Mucosa of descending colon (tissue), 3 donors: ENCODE measurements around the gene MYH16. TPM values are rescaled to one million over a fixed set of nuclear protein-coding genes. Genes with fewer than 3 reads are reported as not detected.
A peak's percentile ranks its signal among the peaks of the same experiment; 100 is the strongest.
"Not testable (repeated sequence)": the region's sequence is repeated elsewhere in the genome, so short reads cannot be mapped to it uniquely, and the experiment has no call there.

Experiments used
- ATAC-seq: fragments of 200-7000 bp; cut with Tn5 transposase; one replicate; pipeline ENCODE4 v1.9.1; 2020; ENCODE audit warnings: mild to moderate bottlenecking, moderate library complexity
- DNase-seq, 3 donors: peaks; one replicate each; pipeline ENCODE4 v3.0.0-alpha.2; 2020
- H3K36me3 ChIP-seq: fragments of 200-600 bp; one replicate; pipeline ENCODE4 v1.8.0; 2021; ENCODE audit warnings: low read depth, mild to moderate bottlenecking
- H3K4me1 ChIP-seq: fragments of 200-600 bp; one replicate; pipeline ENCODE4 v1.8.0; 2021; ENCODE audit warnings: low read depth, mild to moderate bottlenecking
- H3K4me3 ChIP-seq: fragments of 200-600 bp; one replicate; pipeline ENCODE4 v1.8.0; 2021; ENCODE audit warnings: mild to moderate bottlenecking
- H3K9me3 ChIP-seq: fragments of 200-600 bp; one replicate; pipeline ENCODE4 v1.8.0; 2021; ENCODE audit warnings: mild to moderate bottlenecking
- CTCF ChIP-seq: fragments of 200-600 bp; IDR thresholded peaks from one replicate; pipeline ENCODE4 v1.8.0; 2022; ENCODE audit warnings: antibody characterized with exemption, mild to moderate bottlenecking
- intact Hi-C, 2 donors: fragments of 100-400 bp; cut with DNase I in 1 of 2; cut with micrococcal nuclease in 1 of 2; formaldehyde crosslinking; loops; one replicate each; pipeline versions ENCODE4 v1.11.0 to v1.11.1; 2022; cut with DNase I, micrococcal nuclease
- total RNA-seq, 3 donors: library from RNA; stranded (reverse); fragmentation: NEBNext Ultra II Directional in 2 of 3; extraction: Animal tissue kit (Norgen Biotek cat#: 25700) in 2 of 3; gene quantifications; one replicate each; pipeline versions ENCODE4 v1.2.1 to v1.2.4, GENCODE V29; 2021 to 2023
- donor health status: DM: no; HTN: no; CAD: no; lungs with moderate emphysema.
- donor health status: DM: no; HTN: no; CAD: no.
- donor health status: DM: no; HTN: yes; CAD: no.

MYH16 gene
- total RNA-seq, 3 donors from 2014 or later = not detected

GRCh38 chr7:99289185-99289584 is 16.5 kb downstream of the MYH16 start:
- ATAC-seq (no peak), DNase-seq (no peak)
- H3K9me3 ChIP-seq = no peaks in the 10 kb centered on the region
- no peaks in the 10 kb centered on the region for H3K4me1 ChIP-seq
- TF ChIP-seq CTCF = no peak
- intact Hi-C loops = no loop called here
- no peaks in the 10 kb centered on the region for H3K36me3 ChIP-seq
- H3K4me3 ChIP-seq = no peak overlapping the region

GRCh38 chr7:99290148-99290547 is 17.5 kb downstream of the MYH16 start:
- H3K36me3 ChIP-seq, ATAC-seq, intact Hi-C loops, H3K4me3 ChIP-seq, H3K9me3 ChIP-seq, H3K4me1 ChIP-seq, DNase-seq: not testable (repeated sequence)

- Histone ChIP-seq H3K36me3 (no peaks in the 10 kb centered on the region), H3K4me3 (no peak overlapping the region), H3K9me3 (no peaks in the 10 kb centered on the region), H3K4me1 (no peaks in the 10 kb centered on the region)
- ATAC-seq = peak; percentile 93
- DNase-seq = peak in 1 of 3 donors; percentile 25
- TF ChIP-seq CTCF = no peak
- intact Hi-C loops = no loop called here
Measured at GRCh38 chr7:99290980-99291607, 18.5 kb downstream of the MYH16 start.

GRCh38 chr7:99292127-99292526 is 19.5 kb downstream of the MYH16 start:
- intact Hi-C loops = no loop called here

GRCh38 chr7:99293167-99293566 is 20.5 kb downstream of the MYH16 start:
- Histone ChIP-seq H3K9me3 (no peaks in the 10 kb centered on the region), H3K36me3 (no peaks in the 10 kb centered on the region), H3K4me1 (no peaks in the 10 kb centered on the region), H3K4me3 (no peak overlapping the region)
- no peak for ATAC-seq
- no peak for DNase-seq
- intact Hi-C loops = no loop called here
- no peak for TF ChIP-seq CTCF

More at GRCh38 chr7:99292127-99292526, 19.5 kb downstream of the MYH16 start:
- ATAC-seq (no peak), DNase-seq (no peak)
- H3K9me3 ChIP-seq = no peaks in the 10 kb centered on the region
- TF ChIP-seq CTCF = no peak
- H3K36me3 ChIP-seq = no peaks in the 10 kb centered on the region
- no peak overlapping the region for H3K4me3 ChIP-seq
- no peaks in the 10 kb centered on the region for H3K4me1 ChIP-seq

- no peak for ATAC-seq
- no peaks in the 10 kb centered on the region for H3K4me1 ChIP-seq
- no peaks in the 10 kb centered on the region for H3K9me3 ChIP-seq
- intact Hi-C loops = no loop called here
- TF ChIP-seq CTCF = no peak
- no peak overlapping the region for H3K4me3 ChIP-seq
- no peak for DNase-seq
- no peaks in the 10 kb centered on the region for H3K36me3 ChIP-seq
Measured at GRCh38 chr7:99293650-99294049, 21.0 kb downstream of the MYH16 start.
